ENCODE results near the gene BRD4. TPM values are rescaled to one million over a fixed set of nuclear protein-coding genes. Genes with fewer than 3 reads are reported as not detected.
"Not testable (repeated sequence)": the region's sequence is repeated elsewhere in the genome, so short reads cannot be mapped to it uniquely, and the experiment has no call there.

Gene BRD4
- total RNA-seq, 1 donor, result 25.3 TPM

- TF ChIP-seq CTCF (IDR thresholded peaks at IDR 0.05; ENCODE audit: insufficient read depth, low read length), result no peak
- peak; percentile 51 for DNase-seq (ENCODE audit: low read depth)
- H3K4me3 ChIP-seq (ENCODE audit: low read depth, low read length), result no peak overlapping the region
Measured at GRCh38 chr19:15358918-15359317, 26.6 kb upstream of the BRD4 start.

- H3K4me3 ChIP-seq (ENCODE audit: low read depth, low read length), result no peak overlapping the region
- no peak for TF ChIP-seq CTCF (IDR thresholded peaks at IDR 0.05; ENCODE audit: insufficient read depth, low read length)
- DNase-seq (ENCODE audit: low read depth), result no peak
Measured at GRCh38 chr19:15357906-15358305, 25.6 kb upstream of the BRD4 start.

- peak; percentile 22 for DNase-seq (ENCODE audit: low read depth)
- no peak for TF ChIP-seq CTCF (IDR thresholded peaks at IDR 0.05; ENCODE audit: insufficient read depth, low read length)
- H3K4me3 ChIP-seq (ENCODE audit: low read depth, low read length), result no peak overlapping the region
Measured at GRCh38 chr19:15354566-15355296, 22.4 kb upstream of the BRD4 start.

- no peak for DNase-seq (ENCODE audit: low read depth)
- H3K4me3 ChIP-seq (ENCODE audit: low read depth, low read length), result no peak overlapping the region
- no peak for TF ChIP-seq CTCF (IDR thresholded peaks at IDR 0.05; ENCODE audit: insufficient read depth, low read length)
Measured at GRCh38 chr19:15353908-15354307, 21.6 kb upstream of the BRD4 start.

- not testable (repeated sequence) for H3K4me3 ChIP-seq (ENCODE audit: low read depth, low read length); DNase-seq (ENCODE audit: low read depth)
Measured at GRCh38 chr19:15352535-15352934, 20.2 kb upstream of the BRD4 start.

- DNase-seq (ENCODE audit: low read depth), result not testable (repeated sequence)
Measured at GRCh38 chr19:15341328-15341727, 9.0 kb upstream of the BRD4 start.

GRCh38 chr19:15340086-15340485 lies 7.7 kb upstream of the BRD4 start:
- DNase-seq (ENCODE audit: low read depth), result no peak
- H3K4me3 ChIP-seq (ENCODE audit: low read depth, low read length), result no peak overlapping the region
- TF ChIP-seq CTCF (IDR thresholded peaks at IDR 0.05; ENCODE audit: insufficient read depth, low read length), result no peak

More at GRCh38 chr19:15341328-15341727, 9.0 kb upstream of the BRD4 start:
- not testable (repeated sequence) for H3K4me3 ChIP-seq (ENCODE audit: low read depth, low read length)

- DNase-seq (ENCODE audit: low read depth), result peak; percentile 70
- no peak overlapping the region for H3K4me3 ChIP-seq (ENCODE audit: low read depth, low read length)
- no peak for TF ChIP-seq CTCF (IDR thresholded peaks at IDR 0.05; ENCODE audit: insufficient read depth, low read length)
Measured at GRCh38 chr19:15337202-15337601, 4.9 kb upstream of the BRD4 start.

GRCh38 chr19:15335992-15336391 lies 3.7 kb upstream of the BRD4 start:
- not testable (repeated sequence) for H3K4me3 ChIP-seq (ENCODE audit: low read depth, low read length); DNase-seq (ENCODE audit: low read depth)
